NCI-H1930 (cell line): ENCODE data around the gene RASA1.
"Not testable (repeated sequence)": the region's sequence is repeated elsewhere in the genome, so short reads cannot be mapped to it uniquely, and the experiment has no call there.

Source experiments
- DNase-seq, 2 experiments: peaks; one replicate each; lab custom pipeline; 2025; lab: John Stamatoyannopoulos, UW

Gene RASA1

GRCh38 chr5:87282269-87282668 is 14.6 kb downstream of the RASA1 start:
- no peak for DNase-seq

DNA sequence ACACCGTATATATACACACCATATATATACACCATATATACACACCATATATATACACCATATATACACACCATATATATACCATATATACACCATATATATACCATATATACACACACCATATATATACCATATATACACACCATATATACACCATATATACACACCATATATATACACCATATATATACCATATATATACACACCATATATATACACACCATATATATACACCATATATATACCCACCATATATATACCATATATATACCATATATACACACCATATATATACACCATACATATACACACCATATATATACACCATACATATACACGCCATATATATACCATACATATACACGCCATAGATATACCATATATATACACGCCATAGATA is 19.6 kb downstream of the RASA1 start:
- not testable (repeated sequence) for DNase-seq

DNA sequence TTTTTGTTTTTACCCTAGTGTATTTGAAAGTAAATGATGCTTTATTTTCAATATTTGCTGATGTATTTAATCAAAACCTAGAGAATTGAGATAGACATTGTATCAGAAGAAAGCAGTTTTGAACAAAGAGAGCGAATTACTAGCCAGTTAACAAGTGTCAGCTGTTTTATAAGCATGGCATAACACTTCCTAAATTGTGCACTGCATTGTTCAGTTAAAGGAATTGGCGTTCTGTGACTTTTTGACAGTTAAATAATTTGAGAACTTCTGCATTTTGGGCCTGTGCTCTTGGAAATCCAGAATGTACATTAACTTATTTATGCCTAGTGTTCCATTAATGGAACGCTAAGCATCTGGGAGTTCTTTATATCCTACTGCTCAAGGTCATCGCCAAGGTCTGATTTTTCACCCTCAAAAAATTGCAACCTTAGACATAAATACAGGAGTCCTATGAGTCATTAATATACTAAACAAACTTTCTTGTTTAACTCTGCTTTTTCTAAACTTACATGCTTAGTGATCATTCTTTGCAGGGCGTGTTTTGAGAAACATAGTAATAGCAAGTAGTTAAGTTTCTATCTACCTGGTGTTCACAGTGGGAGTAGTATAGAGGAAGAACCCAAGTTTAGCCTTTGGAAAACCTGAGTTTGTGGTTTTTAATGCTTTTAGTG is 31.1 kb downstream of the RASA1 start:
- DNase-seq = no peak

DNA sequence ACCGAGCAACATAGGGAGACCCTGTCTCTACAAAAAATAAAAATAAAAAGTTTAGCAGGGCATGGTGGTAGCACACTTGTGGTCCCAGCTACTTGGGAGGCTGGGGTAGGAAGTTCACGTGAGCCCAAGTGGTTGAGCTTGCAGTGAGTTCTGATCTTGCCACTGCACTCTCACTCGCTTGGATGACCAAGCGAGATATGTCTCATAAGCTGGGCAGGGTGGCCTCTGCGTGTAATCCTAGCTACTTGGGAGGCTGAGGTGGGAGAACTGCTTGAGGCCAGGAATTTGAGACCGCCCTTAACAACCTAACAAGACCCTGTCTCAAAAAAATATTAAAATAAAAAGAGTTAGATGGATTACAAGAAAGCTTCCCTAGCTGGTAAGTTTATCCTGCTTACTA is 32.5 kb downstream of the RASA1 start:
- no peak for DNase-seq

GRCh38 chr5:87300744-87301143 is 33.1 kb downstream of the RASA1 start:
- DNase-seq = no peak

GRCh38 chr5:87302061-87302460 is 34.4 kb downstream of the RASA1 start:
- no peak for DNase-seq

GRCh38 chr5:87303324-87303723 is 35.6 kb downstream of the RASA1 start:
- DNase-seq = no peak

- not testable (repeated sequence) for DNase-seq
Measured at GRCh38 chr5:87306090-87306489, 38.4 kb downstream of the RASA1 start.

GRCh38 chr5:87307796-87308423 is 40.2 kb downstream of the RASA1 start:
- no peak for DNase-seq

DNA sequence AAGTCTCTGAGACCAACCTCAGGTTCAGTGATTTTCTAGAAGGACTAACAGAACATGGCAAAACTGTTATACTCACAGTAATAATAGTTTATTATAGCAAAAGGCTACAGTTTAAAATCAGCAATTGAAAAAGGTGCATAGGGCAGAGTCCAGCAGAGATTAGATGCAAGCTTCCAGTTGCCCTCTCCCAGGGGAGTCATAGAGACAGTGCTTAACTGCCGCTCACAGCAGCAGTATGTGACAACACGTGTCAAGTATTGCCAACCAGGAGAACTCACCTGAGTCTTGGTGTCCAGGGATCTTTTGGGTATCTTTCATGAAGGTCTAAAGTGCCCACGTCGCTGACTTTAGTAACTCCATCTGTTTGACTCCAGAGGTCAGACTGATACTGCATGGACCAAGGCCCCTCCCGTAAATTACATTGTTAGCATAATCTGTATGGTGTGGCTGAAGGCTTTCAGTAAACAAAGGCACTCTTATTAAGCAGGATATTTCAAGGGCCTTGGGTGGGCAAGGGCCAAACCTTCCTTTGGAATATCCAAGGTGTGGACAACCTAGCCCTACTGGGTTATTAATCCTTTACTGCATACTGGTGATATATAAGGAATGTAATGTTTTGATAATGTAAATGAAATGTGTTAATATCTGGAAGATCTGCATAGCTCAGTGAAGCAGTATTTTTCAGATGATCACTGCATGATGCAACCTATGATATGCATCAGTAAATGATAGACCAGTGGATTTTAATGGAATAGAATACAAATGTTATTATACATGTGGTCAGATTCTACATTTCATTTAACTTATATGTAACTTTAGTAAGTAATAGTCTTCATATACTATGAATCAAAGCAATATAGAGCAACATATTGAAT is 44.0 kb downstream of the RASA1 start:
- no peak for DNase-seq

GRCh38 chr5:87313216-87313615 is 45.5 kb downstream of the RASA1 start:
- no peak for DNase-seq

GRCh38 chr5:87319469-87319868 is 51.8 kb downstream of the RASA1 start:
- no peak for DNase-seq

DNA sequence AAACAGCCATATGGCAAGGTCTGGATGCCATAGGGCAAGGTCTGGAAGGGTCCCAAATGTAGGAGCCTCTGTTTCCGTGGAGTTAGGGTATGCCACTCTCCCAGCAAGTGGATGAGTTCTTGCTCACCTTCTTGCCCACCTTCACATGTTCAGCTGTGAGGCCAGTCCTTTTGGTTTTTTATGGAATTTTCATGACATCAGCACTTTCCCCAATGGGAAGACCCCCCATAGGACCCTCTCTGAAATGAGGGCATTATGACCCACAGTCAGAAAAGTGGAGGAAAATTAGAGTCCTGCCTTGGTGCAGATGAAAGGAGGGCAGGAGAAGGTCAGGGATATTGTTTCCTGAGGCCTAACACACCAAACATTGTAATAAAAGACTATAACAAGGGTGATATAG is 53.9 kb downstream of the RASA1 start:
- no peak for DNase-seq

DNA sequence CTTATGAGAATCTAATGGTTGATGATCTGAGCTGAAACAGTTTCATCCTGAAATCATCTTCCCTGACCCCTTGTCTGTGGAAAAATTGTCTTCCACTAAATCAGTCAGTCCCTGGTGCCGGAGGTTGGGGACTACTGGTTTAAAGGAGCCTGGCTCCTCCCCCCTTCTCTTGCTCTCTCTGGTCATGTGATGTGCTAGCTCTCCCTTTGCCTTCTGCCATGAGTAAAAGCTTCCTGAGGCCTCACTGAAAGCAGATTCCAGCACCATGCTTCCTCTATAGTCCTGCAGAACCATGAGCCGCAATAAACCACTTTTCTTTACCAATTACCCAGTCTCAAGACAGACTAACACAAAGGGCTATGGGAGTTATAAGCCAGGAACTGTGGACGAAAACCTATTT is 54.7 kb downstream of the RASA1 start:
- DNase-seq = no peak

- DNase-seq = no peak
Measured at GRCh38 chr5:87327998-87328397, 60.3 kb downstream of the RASA1 start.

- no peak for DNase-seq
Measured at GRCh38 chr5:87329114-87329513, 61.4 kb downstream of the RASA1 start.

DNA sequence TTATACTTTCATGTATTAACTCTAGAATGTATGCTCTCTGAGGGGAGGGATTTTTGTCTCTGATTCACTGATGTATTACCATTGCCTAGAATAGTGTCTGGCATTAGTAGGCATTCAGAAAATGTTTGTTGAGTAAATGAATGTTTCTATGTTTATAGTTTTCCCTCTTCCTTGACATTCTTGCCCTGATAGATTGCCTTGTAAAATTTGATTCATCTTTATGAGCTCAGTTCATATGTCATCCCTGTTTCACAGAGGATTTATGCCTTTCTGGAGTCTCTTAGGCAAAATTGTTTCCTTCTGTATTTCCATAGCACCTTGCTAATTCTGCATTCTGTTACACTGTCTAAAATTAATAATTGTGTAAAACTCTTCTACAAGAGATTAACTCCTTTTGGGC is 72.3 kb downstream of the RASA1 start:
- DNase-seq = no peak

- DNase-seq = no peak
Measured at GRCh38 chr5:87340716-87341115, 73.0 kb downstream of the RASA1 start.

DNA sequence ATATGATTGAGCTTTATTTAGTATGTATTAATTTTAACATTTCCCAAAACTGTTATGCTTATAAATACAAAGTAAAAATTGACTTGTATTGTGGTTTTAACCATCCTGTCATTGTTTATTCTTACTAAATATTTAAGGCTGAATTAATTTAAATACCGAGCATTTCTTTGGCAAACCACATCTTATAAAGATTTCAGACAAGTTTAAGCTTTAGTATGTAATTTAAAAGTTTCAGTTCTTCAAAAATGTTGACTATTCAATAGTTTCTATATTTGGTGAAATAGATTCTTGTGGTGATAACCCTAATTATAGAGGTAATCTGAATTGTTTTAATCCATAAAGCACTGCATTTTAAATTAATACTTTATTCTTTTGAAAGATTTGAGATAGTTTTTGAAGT is 79.6 kb downstream of the RASA1 start:
- no peak for DNase-seq

DNA sequence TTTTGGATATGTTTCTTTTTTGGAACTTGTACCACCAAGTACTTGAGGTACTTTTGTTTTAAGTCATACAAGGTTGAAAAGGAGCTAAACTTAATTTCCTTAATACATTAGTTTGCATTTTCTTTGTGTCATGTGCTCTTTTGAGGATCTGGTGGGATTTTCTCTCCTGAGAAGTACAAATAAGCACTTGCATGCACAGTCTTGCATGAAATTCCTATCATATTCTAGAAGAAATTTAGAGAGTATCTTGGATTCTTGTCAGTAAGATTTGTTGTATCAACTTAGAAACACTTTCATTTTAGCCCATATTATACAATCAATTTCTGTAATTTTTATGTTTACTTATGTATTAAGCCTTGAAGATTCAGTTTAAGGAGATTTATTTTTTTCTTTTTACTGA is 80.2 kb downstream of the RASA1 start:
- no peak for DNase-seq

- DNase-seq = no peak
Measured at GRCh38 chr5:87354496-87354895, 86.8 kb downstream of the RASA1 start.

DNA sequence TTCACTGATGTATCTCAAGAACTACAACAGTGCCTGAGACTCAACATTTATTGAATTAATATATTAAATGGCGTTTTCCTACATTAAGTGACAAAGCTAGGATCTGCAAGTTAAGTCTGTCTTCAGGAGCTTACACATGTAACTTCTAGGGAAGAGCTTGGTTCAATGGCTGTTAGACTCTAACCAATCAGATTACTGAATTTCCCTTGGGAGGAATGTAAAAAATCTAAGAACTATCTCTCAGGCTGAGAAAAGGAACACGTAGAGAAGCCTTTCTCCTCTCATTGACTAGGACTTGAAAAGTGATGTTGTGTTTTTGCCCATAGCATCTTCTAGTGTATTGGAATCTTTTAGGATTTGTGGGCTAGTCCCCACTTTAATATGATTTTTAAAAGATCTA is 91.4 kb downstream of the RASA1 start:
- DNase-seq = no peak

GRCh38 chr5:87360132-87360531 is 92.4 kb downstream of the RASA1 start:
- no peak for DNase-seq
